H1 (cell line): Measurements from ENCODE around the gene RAB39A. TPM values are rescaled to one million over a fixed set of nuclear protein-coding genes. Genes with fewer than 3 reads are reported as not detected.

Experiments
- CTCF ChIA-PET: fragments of 300-600 bp; sonication (Branson Sonifier 250); formaldehyde crosslinking; loops from one replicate; lab custom pipeline; 2021; ENCODE audit not compliant: partially characterized antibody; lab: Charles Lee
- POLR2A ChIA-PET: fragments of 300-600 bp; sonication (Branson Sonifier 250); formaldehyde crosslinking; loops from one replicate; lab custom pipeline; 2021; ENCODE audit warnings: inconsistent platforms; ENCODE audit not compliant: partially characterized antibody; lab: Charles Lee
- DNase-seq, 2 experiments: peaks; one replicate each; pipeline versions ENCODE4 v3.0.0 to v3.0.0-alpha.2; 2010 to 2022; ENCODE audit warnings: low spot score in 2 of 2, low read depth in 1 of 2, mixed read lengths in 1 of 2
- FAIRE-seq: peaks from 2 replicates; lab custom pipeline; 2011; peaks lifted over from hg19 to GRCh38; lab: Jason Lieb, UNC
- H2AFZ ChIP-seq: 2 replicates; pipeline ENCODE4 v1.8.1; 2012; ENCODE audit warnings: low read length, inconsistent platforms
- H2AK5ac ChIP-seq: 2 replicates; pipeline ENCODE4 v1.6.1; 2013; ENCODE audit warnings: low read depth, low read length
- H2BK120ac ChIP-seq: replicated peaks from 2 replicates; pipeline ENCODE3; 2013; ENCODE audit warnings: low read depth, low read length, inconsistent platforms
- H2BK12ac ChIP-seq: 2 replicates; pipeline ENCODE4 v1.6.1; 2013; ENCODE audit warnings: low read depth, low read length
- H2BK15ac ChIP-seq: 2 replicates; pipeline ENCODE4 v1.6.1; 2013; ENCODE audit warnings: low read length
- H2BK20ac ChIP-seq: 2 replicates; pipeline ENCODE4 v1.6.1; 2013; ENCODE audit warnings: low read length
- H2BK5ac ChIP-seq: 2 replicates; pipeline ENCODE4 v1.6.1; 2013; ENCODE audit warnings: low read depth, low read length
- H3K14ac ChIP-seq: 2 replicates; pipeline ENCODE4 v1.6.1; 2013; ENCODE audit warnings: inconsistent platforms; ENCODE audit not compliant: insufficient read length
- H3K18ac ChIP-seq: 2 replicates; pipeline ENCODE4 v1.6.1; 2013; ENCODE audit warnings: low read length; ENCODE audit errors: extremely low read depth
- H3K23ac ChIP-seq: 2 replicates; pipeline ENCODE4 v1.6.1; 2013; ENCODE audit warnings: inconsistent platforms; ENCODE audit not compliant: insufficient read length
- H3K23me2 ChIP-seq: 2 replicates; pipeline ENCODE4 v1.6.1; 2013; ENCODE audit warnings: low read depth, low read length
- H3K27ac ChIP-seq: 2 replicates; pipeline ENCODE4 v1.6.1; 2011; ENCODE audit warnings: low read depth, low read length, inconsistent platforms
- H3K27me3 ChIP-seq, 4 experiments: replicated peaks in 1 of 4; 1 replicate in 1 of 4; 2 replicates in 3 of 4; pipeline versions ENCODE4 v1.6.1 to v1.8.1; 2011 to 2013; ENCODE audit warnings: low read length in 3 of 4, mild to moderate bottlenecking in 3 of 4, inconsistent platforms in 2 of 4, mixed read lengths in 2 of 4, moderate library complexity in 1 of 4; ENCODE audit not compliant: control insufficient read depth in 3 of 4, insufficient read depth in 3 of 4; ENCODE audit errors: extremely low read depth in 1 of 4
- H3K36me3 ChIP-seq, 4 experiments: 2 replicates each; pipeline versions ENCODE4 v1.6.1 to v1.8.1; 2011 to 2013; ENCODE audit warnings: mild to moderate bottlenecking in 4 of 4, low read length in 3 of 4, moderate library complexity in 2 of 4, control low read depth in 1 of 4, inconsistent platforms in 1 of 4; ENCODE audit not compliant: insufficient read depth in 4 of 4, control insufficient read depth in 2 of 4
- H3K4ac ChIP-seq: replicated peaks from 2 replicates; pipeline ENCODE3; 2013; ENCODE audit warnings: low read length, low read depth, mixed read lengths, inconsistent platforms; ENCODE audit not compliant: insufficient read length
- H3K4me1 ChIP-seq, 4 experiments: replicated peaks in 1 of 4; 1 replicate in 1 of 4; 2 replicates in 3 of 4; pipeline versions ENCODE4 v1.6.1 to v1.8.1; 2011 to 2013; ENCODE audit warnings: low read length in 3 of 4, inconsistent platforms in 2 of 4, mixed read lengths in 1 of 4; ENCODE audit not compliant: insufficient read depth in 4 of 4, control insufficient read depth in 3 of 4
- H3K4me2 ChIP-seq, 2 experiments: 2 replicates each; pipeline versions ENCODE4 v1.6.1 to v1.8.1; 2011 to 2013; ENCODE audit warnings: low read depth in 2 of 2, low read length in 2 of 2, control low read depth in 1 of 2, inconsistent platforms in 1 of 2, mild to moderate bottlenecking in 1 of 2; ENCODE audit not compliant: insufficient read depth in 1 of 2
- H3K4me3 ChIP-seq, 4 experiments: fragments of 200-600, 300-600 bp in 1 of 4; sonication (generic), shearing (Covaris generic), sonication (Bioruptor Twin) in 1 of 4; 2 replicates each; pipeline versions ENCODE4 v1.5.1 to v1.8.1; 2011 to 2016; ENCODE audit warnings: low read length in 4 of 4, low read depth in 3 of 4, control low read depth in 2 of 4, inconsistent platforms in 2 of 4, mild to moderate bottlenecking in 2 of 4, mixed read lengths in 1 of 4, moderate library complexity in 1 of 4; ENCODE audit not compliant: insufficient read depth in 2 of 4; ENCODE audit errors: extremely low read depth in 1 of 4
- H3K56ac ChIP-seq: replicated peaks from 2 replicates; pipeline ENCODE3; 2013; ENCODE audit warnings: low read depth, mild to moderate bottlenecking, mixed read lengths, low read length, inconsistent platforms; ENCODE audit not compliant: insufficient read length
- H3K79me1 ChIP-seq: 2 replicates; pipeline ENCODE4 v1.6.1; 2013; ENCODE audit warnings: low read depth, low read length, control low read depth
- H3K79me2 ChIP-seq, 2 experiments: 2 replicates each; pipeline versions ENCODE4 v1.6.1 to v1.8.1; 2012 to 2013; ENCODE audit warnings: low read length in 2 of 2, mild to moderate bottlenecking in 2 of 2, inconsistent platforms in 1 of 2; ENCODE audit not compliant: insufficient read depth in 2 of 2, control insufficient read depth in 1 of 2
- H3K9ac ChIP-seq, 4 experiments: replicated peaks in 1 of 4; 1 replicate in 1 of 4; 2 replicates in 3 of 4; pipeline versions ENCODE4 v1.6.1 to v1.8.1; 2011 to 2013; ENCODE audit warnings: low read depth in 3 of 4, low read length in 3 of 4, control low read depth in 2 of 4, mild to moderate bottlenecking in 2 of 4, moderate library complexity in 2 of 4, inconsistent platforms in 1 of 4; ENCODE audit errors: extremely low read depth in 1 of 4
- H3K9me3 ChIP-seq, 2 experiments: 2 replicates each; pipeline versions ENCODE4 v1.6.1 to v1.8.1; 2012 to 2013; ENCODE audit warnings: mild to moderate bottlenecking in 2 of 2, moderate library complexity in 2 of 2, control low read depth in 1 of 2, inconsistent platforms in 1 of 2, low read depth in 1 of 2, low read length in 1 of 2, mixed read lengths in 1 of 2; ENCODE audit not compliant: insufficient read depth in 2 of 2
- H4K20me1 ChIP-seq, 2 experiments: replicated peaks in 1 of 2; 2 replicates each; pipeline versions ENCODE3 to v1.8.1; 2011 to 2013; ENCODE audit warnings: inconsistent platforms in 2 of 2, low read length in 2 of 2, mild to moderate bottlenecking in 1 of 2; ENCODE audit not compliant: insufficient read depth in 2 of 2, control insufficient read depth in 1 of 2
- H4K5ac ChIP-seq: 2 replicates; pipeline ENCODE4 v1.6.1; 2013; ENCODE audit warnings: low read length, low read depth, mixed read lengths, inconsistent platforms; ENCODE audit not compliant: insufficient read length
- H4K8ac ChIP-seq: 2 replicates; pipeline ENCODE4 v1.8.0; 2013; ENCODE audit warnings: mild to moderate bottlenecking, moderate library complexity, low read length, inconsistent platforms; ENCODE audit not compliant: insufficient read depth; ENCODE audit errors: extremely low read depth
- H4K91ac ChIP-seq: replicated peaks from 2 replicates; pipeline ENCODE3; 2013; ENCODE audit warnings: low read length, mixed read lengths, inconsistent platforms; ENCODE audit not compliant: insufficient read length
- EGR1 ChIP-seq: IDR thresholded peaks from 2 replicates; pipeline ENCODE4 v1.6.1; 2011; ENCODE audit warnings: low read depth, low read length, borderline replicate concordance
- RFX5 ChIP-seq: IDR thresholded peaks from 2 replicates; pipeline ENCODE4 v1.6.1; 2011; ENCODE audit warnings: low read depth, low read length, improper control_type of control experiment, borderline replicate concordance
- SAP30 ChIP-seq: fragments of 300-600 bp; sonication (generic); IDR thresholded peaks from 2 replicates; pipeline ENCODE4 v1.7.1; 2012; ENCODE audit warnings: low read length, moderate library complexity, mild to moderate bottlenecking, inconsistent platforms; ENCODE audit not compliant: insufficient read depth, insufficient replicate concordance
- WGBS, 2 experiments: shearing (Covaris generic) in 1 of 2; methylation state at CpG; one replicate each; pipeline versions ENCODE4 v1.1.6 to v1.1.7; 2013 to 2015; ENCODE audit warnings: low lambda C conversion rate in 2 of 2, mixed read lengths in 2 of 2, inconsistent platforms in 1 of 2, low coverage in 1 of 2, missing lambda C conversion rate in 1 of 2; ENCODE audit not compliant: insufficient replicate concordance in 2 of 2, insufficient coverage in 1 of 2, insufficient read length in 1 of 2; ENCODE audit errors: extremely low coverage in 1 of 2, missing lambda C conversion rate in 1 of 2; 5-methylcytosine and 5-hydroxymethylcytosine counted together
- polyA plus RNA-seq, 7 experiments: library from polyadenylated mRNA; depleted of rRNA in 3 of 7; stranded (reverse) in 5 of 7; unstranded in 2 of 7; fragments of >200 nt in 5 of 7; fragments of 200-250 nt in 2 of 7; gene quantifications; 1 replicate in 5 of 7; 2 replicates in 1 of 7; 4 replicates in 1 of 7; pipeline versions ENCODE4 v1.2.1 to v1.2.3, GENCODE V29; 2011 to 2013; ENCODE audit warnings: missing spikeins in 2 of 7, mixed read lengths in 2 of 7
- total RNA-seq: library from RNA; stranded (reverse); fragmentation: NEBNext Ultra II Directional; extraction: Animal tissue kit (Norgen Biotek cat#: 25700); gene quantifications from 2 replicates; pipeline ENCODE4 v1.2.1, GENCODE V29; 2021

RAB39A gene
- total and polyA plus RNA-seq, 2 of the 8 experiments (the other 6 are each of a cell fraction or from before 2014, with no cell fraction given) = 7.1 to 19.1 TPM

GRCh38 chr11:107991868-107992414 lies 63.7 kb downstream of the RAB39A start:
- Histone ChIP-seq H3K18ac (no peak overlapping the region; the same call in 1 of the 2 replicates), H3K36me3 (no peaks in the 10 kb centered on the region), H3K56ac (no peak overlapping the region), H4K20me1 (no peaks in the 10 kb centered on the region), H3K14ac (no peak overlapping the region), H3K4ac (no peak overlapping the region), H2BK12ac (peak overlapping the region; percentile 71), H3K9ac (no peak overlapping the region), H3K23me2 (0 out of 2 replicates have a peak, but pooled peaks cover 2% of the 10 kb centered on the region), H3K79me2 (no peaks in the 10 kb centered on the region), H3K9me3 (no peaks in the 10 kb centered on the region), H3K27ac (no peak overlapping the region), H2AK5ac (peak overlapping the region; percentile 84; the same call in 1 of the 2 replicates), H2BK20ac (peak overlapping the region; percentile 96), H2BK5ac (peak overlapping the region; percentile 95; the same call in 1 of the 2 replicates), H2BK15ac (no peak overlapping the region), H3K4me1 (peaks cover 2 to 9% (median 7%) of the 10 kb centered on the region in 4 experiments; a peak in 5 of 7 replicates), H2AFZ (no peak overlapping the region), H3K23ac (no peak overlapping the region), H3K27me3 (no peaks in the 10 kb centered on the region), H4K5ac (no peak overlapping the region), H3K4me2 (peak overlapping the region; percentile 30 to 37; a peak in 3 of 4 replicates), H3K79me1 (no peaks in the 10 kb centered on the region), H3K4me3 (no peak overlapping the region), H2BK120ac (peak overlapping the region; percentile 62), H4K8ac (no peak overlapping the region), H4K91ac (no peak overlapping the region)
- CTCF ChIA-PET = interaction anchor here (0.9 to 1.3 kb wide), 3 partner anchors 8 to 14 kb away, joined by 3 read pairs; no protein-coding TSS in a partner anchor
- TF ChIP-seq EGR1 = no peak
- TF ChIP-seq SAP30 = no peak
- TF ChIP-seq RFX5 = no peak
- DNase-seq (peak in 1 of 2 experiments; percentile 50), FAIRE-seq (peak; percentile 13)
- 75% methylated on average over 5 of the region's 5 CpGs; no CpG with 5 or more reads in 1 of the 2 experiments for WGBS, 2 experiments
- POLR2A ChIA-PET = interaction anchor here (1.0 kb wide), 1 partner anchor 17 kb away, joined by 3 read pairs; the partner anchor contains the start of gene CUL5
